GM12865 (cell line): ENCODE data around the gene SPATC1L.

Experiments
- DNase-seq: peaks from one replicate; pipeline ENCODE4 v3.0.0; 2010; ENCODE audit warnings: low read depth
- H3K4me3 ChIP-seq: 2 replicates; pipeline ENCODE4 v1.5.1; 2011; ENCODE audit warnings: mild to moderate bottlenecking, low read depth, low read length, control low read depth
- CTCF ChIP-seq: IDR thresholded peaks from 2 replicates; pipeline ENCODE4 v1.5.1; 2011; ENCODE audit warnings: low read length, control low read depth, low read depth, inconsistent platforms; ENCODE audit not compliant: insufficient read depth; ENCODE audit errors: missing control alignments

The SPATC1L gene

GRCh38 chr21:46160657-46160906 is 23.7 kb downstream of the SPATC1L start:
- H3K4me3 ChIP-seq = no peak overlapping the region
- no peak for TF ChIP-seq CTCF
- peak; percentile 0 for DNase-seq

- DNase-seq = peak; percentile 0
- no peak overlapping the region for H3K4me3 ChIP-seq
- no peak for TF ChIP-seq CTCF
Observed at GRCh38 chr21:46159841-46160656, 24.2 kb downstream of the SPATC1L start.

- no peak for DNase-seq
- no peak for TF ChIP-seq CTCF
- H3K4me3 ChIP-seq = no peak overlapping the region
Observed at GRCh38 chr21:46159390-46159789, 24.9 kb downstream of the SPATC1L start.

- H3K4me3 ChIP-seq = no peak overlapping the region
- no peak for TF ChIP-seq CTCF
- DNase-seq = no peak
Observed at GRCh38 chr21:46158666-46159300, 25.5 kb downstream of the SPATC1L start.

- no peak for TF ChIP-seq CTCF
- H3K4me3 ChIP-seq = no peak overlapping the region
- no peak for DNase-seq
Observed at GRCh38 chr21:46157987-46158451, 26.2 kb downstream of the SPATC1L start.

GRCh38 chr21:46157396-46157986 is 26.8 kb downstream of the SPATC1L start:
- no peak for DNase-seq
- no peak overlapping the region for H3K4me3 ChIP-seq
- TF ChIP-seq CTCF = no peak
